Measurements from ENCODE around the gene SMG6.
A peak's percentile ranks its signal among the peaks of the same experiment; 100 is the strongest.
"Not testable (repeated sequence)": the region's sequence is repeated elsewhere in the genome, so short reads cannot be mapped to it uniquely, and the experiment has no call there.

SMG6 gene

DNA sequence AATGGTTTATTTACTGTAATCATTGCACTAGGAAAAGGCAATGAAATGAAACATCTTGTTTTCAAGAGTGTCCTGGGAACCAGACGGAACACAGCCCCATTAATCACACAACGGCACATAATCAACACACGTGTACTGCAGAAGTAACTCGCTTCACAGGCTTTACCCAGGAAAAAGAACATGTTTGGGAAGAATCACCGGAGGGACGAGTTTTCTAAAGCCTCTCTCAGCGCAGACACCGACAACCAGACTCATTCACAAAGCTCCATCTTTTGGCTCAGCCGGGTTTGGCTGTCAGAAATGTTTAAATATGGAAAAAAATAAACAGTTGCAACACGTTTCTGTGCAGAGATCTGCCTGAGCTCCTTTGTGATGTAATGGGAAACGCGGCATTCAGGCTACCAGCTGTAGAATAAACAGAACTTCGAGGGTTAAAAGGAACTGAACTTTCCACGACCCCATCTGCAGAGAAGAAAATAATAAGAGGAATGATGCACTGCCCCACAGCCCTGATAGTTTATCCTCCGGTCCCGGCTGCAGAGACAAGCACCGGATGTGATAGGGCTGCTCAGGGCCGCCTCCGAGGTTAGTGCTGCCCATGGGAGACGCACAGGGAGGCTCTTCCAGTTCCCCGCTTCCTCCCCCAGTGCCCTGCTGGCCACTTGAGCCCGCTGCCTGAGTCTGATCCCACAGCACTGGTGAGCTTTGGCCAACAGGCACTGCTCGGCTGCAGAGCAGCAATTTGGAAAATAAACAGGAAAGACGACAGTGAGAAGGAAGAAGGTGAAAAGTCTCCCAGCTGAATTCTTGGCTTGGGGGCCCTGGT lies 128.9 kb downstream of the SMG6 start:
- DNase-seq, result no peak

GRCh38 chr17:2174014-2174413 lies 129.6 kb downstream of the SMG6 start:
- no peak for DNase-seq

- DNase-seq, result no peak
These were observed 130.6 kb downstream of the SMG6 start for GRCh38 chr17:2172999-2173398.

DNA sequence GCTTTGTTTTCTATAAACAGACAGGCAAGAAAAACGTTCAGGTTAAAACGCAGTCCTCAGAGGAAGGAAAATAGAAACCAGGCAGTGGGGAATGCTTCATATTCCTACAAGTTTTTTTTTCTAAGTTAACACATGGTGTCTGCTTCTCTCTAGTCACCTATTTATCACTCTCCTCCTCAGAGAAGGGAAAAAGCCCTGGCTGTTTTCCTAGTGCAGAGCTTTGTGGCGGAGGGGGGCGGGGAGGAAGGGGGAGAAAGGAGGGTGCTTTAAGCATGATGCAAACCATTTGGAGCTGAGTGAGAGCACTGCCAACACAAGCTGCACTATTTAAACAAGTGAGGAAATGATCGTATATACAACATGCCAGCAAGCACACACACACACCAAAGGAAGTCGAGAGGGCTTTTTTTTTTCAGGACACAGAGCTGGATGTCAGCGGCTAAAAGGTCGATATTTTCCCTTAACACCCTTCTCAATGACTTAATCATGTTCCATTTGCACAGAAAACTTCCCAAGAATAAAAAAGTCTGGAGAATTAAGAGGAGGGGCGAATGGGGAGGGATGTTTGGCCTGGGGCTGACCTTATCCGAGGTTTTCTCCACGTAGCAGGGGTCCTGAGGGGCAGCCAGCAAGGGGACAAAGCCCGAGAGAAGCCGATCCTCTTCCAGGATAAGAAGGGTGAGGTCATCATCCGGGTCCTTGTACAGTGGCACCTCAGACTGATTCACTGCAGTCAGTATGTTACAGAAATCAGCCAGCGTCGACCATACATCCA lies 131.3 kb downstream of the SMG6 start:
- no peak for DNase-seq

DNA sequence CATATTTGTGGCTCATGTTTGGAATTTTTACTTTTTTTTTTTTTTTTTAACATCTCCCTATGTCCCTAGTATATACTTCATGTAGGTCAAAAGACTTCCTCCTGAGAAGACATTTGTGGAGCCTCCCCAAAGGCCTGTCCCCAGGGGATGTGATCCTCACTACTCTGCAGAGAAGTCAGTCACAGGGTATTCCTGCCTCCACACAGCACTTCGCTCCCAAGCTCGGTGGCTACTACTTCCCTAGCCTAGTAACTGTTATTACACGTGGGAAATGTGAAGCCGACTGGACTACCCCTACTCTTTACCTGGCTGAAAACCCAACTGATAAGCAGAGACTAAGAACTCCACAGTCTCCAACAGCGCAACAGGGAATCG lies 131.9 kb downstream of the SMG6 start:
- no peak for DNase-seq

GRCh38 chr17:2170023-2170422 lies 133.6 kb downstream of the SMG6 start:
- DNase-seq, result peak; percentile 28

DNA sequence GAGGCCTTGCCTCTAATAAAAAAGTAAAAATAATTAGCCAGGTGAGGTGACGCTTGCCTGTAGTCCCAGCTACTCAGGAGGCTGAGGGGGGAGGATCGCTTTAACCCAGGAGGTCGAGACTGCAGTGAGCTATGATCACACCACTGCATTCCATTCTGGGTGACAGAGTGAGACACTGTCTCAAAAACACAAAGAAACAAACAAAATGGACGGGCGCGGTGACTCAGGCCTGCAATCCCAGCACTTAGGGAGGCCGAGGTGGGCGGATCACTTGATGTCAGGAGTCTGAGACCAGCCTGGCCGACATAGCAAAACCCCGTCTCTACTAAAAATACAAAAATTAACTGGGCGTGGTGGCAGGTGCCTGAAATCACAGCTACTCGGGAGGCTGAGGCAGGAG lies 137.9 kb downstream of the SMG6 start:
- DNase-seq, result not testable (repeated sequence)

DNA sequence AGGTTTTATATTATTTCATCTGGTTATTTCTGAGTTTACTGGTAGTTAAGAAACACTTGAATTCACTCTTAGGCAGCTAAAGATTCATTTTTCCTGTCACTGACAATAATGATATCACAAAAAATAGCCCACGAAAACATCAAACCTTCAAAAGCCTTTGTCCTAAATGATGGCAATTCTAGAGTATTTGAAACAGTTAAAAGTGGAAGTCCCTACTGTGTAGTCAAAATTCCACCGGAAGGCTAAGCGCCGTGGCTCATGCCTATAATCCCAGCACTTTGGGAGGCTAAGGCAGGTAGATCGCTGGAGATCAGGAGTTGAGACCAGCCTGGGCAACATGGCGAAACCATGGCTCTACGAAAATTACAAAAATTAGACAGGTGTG lies 145.2 kb downstream of the SMG6 start:
- DNase-seq, result no peak

GRCh38 chr17:2157675-2158395 lies 145.8 kb downstream of the SMG6 start:
- no peak for DNase-seq

GRCh38 chr17:2157081-2157480 lies 146.5 kb downstream of the SMG6 start:
- no peak for DNase-seq

DNA sequence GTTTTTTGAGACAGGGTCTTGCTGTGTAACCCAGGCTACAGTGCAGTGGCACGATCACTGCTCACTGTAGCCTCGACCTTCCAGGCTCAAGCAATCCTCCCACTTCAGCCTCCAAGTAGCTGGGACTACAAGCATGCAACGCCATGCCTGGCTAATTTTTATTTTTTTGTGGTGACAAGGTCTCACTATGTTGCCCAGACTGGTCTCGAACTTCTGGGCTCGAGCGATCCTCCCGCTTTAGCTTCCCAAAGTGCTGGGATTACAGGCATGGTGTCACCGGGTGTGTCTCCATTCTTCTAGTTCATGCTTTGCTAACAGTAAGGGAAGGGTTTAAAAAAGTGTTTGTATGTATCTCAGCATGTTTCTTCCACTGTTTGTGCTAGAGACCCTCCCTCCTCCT lies 146.9 kb downstream of the SMG6 start:
- DNase-seq, result no peak

- DNase-seq, result no peak
These were observed 148.0 kb downstream of the SMG6 start for GRCh38 chr17:2155573-2155972.

GRCh38 chr17:2151358-2152033 lies 152.1 kb downstream of the SMG6 start:
- no peak for DNase-seq

DNA sequence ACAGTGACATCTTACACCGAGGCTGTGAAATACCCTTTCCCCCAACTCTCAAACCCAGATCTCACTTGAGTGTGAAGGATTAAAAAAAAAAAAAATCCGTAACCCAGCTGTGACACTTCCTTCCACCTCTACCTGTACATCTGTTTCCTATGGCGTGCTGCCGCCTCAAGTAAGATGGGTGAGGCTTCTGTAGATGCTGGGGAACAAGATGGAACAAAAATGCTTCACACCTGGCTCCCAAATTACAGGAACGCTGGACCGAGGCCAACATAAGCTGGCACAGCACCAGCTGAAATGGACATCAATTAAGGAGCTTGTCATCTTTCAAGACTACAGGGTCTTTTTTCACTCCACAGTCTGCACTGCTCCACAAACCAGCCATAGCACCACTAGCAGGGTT lies 152.8 kb downstream of the SMG6 start:
- DNase-seq, result no peak

DNA sequence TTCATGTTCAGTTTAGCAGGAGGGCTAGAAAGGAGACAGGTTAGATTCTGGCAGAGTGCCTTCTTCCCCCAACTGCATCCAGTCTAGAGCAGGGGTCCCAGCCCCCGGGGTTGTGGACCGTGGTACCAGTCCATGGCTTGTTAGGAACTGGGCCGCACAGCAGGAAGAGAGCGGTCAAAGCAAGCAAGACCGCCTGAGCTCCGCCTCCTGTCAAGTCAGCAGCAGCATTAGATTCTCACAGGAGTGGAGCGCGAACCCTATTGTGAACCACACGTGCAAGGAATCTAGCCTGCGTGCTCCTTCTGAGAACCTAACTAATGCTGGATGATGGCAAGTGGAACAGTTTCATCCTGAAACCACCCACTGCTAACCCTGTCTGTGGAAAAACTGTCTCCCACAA lies 153.7 kb downstream of the SMG6 start:
- no peak for DNase-seq

GRCh38 chr17:2146132-2146871 lies 157.3 kb downstream of the SMG6 start:
- DNase-seq, result no peak

GRCh38 chr17:2144701-2145100 lies 158.9 kb downstream of the SMG6 start:
- no peak for DNase-seq

DNA sequence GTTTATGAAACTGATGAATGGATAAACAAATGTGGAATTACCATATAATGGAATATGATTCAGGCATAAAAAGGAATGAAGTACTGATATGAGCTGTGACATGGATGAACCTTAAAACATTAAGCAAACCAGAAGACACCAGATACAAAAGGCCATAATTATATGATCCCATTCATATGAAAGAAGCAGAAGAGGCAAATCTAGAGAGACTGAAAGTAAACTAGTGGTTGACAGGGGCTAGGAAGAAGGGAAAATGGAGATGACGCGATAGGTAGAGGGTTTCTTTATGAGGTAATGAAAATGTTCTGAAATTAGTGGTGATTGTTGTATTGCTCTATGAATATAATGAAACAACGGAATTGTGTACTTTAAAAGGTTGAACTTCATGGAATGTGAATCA lies 160.3 kb downstream of the SMG6 start:
- no peak for DNase-seq

DNA sequence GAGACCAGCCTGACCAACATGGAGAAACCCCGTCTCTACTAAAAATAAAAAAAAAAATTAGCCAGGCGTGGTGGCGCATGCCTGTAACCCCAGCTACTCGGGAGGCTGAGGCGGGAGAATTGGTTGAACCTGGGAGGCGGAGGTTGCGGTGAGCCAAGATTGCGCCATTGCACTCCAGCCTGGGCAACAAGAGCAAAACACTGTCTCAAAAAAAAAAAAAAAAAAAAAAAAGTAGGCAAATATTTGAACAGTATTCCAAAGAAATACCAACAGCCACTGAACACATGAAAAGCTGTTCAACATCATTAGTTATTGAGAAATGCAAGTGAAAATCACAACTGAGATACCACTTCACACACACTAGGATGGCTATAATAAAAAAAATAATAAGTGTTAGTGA lies 160.9 kb downstream of the SMG6 start:
- DNase-seq, result not testable (repeated sequence)

GRCh38 chr17:2140683-2141082 lies 162.9 kb downstream of the SMG6 start:
- no peak for DNase-seq

DNA sequence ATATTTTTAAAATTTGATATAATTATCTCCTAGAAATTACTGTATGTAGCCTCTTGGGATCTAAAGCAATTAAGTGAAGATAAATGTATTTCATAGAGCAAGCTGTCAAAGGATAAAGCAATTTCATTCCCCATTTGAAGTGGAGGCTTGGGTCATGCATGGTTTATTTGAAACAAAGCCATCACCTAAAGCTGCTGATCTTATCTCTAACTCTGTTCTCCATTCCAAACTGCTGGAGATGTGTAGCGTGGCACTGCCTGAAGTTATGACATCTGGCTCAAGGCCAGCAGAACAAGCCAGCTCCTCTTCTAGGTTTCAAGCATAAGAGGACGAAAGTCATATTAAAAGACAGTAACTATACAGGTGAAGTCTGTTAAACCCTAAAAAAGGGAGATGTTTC lies 164.8 kb downstream of the SMG6 start:
- DNase-seq, result no peak

DNA sequence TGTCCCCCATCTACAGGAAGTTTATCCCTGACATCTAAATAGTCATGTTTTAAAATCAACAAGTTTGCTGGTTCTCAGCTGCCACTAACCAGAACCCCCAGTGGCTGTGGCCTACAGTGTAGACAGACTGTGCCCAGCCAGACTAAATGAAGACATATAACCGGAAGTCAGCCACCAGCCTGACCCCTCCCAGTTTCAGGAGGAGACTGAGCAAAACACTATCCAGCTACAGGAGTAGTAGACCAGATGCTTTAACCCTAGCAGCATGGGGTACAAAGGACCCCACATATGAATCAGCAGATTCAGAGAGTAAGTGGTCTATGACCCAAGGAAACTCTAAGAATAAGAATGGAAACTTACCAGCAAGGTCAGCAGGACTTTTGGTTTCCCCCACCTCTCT lies 165.3 kb downstream of the SMG6 start:
- no peak for DNase-seq
